Lower lobe of right lung (tissue), 2 donors: ENCODE measurements around the gene PTPN5. TPM values are rescaled to one million over a fixed set of nuclear protein-coding genes. Genes with fewer than 3 reads are reported as not detected.
A peak's percentile ranks its signal among the peaks of the same experiment; 100 is the strongest.

Experiments
- ATAC-seq, 2 donors: fragments of 200-7000 bp; cut with Tn5 transposase; one replicate each; pipeline ENCODE4 v1.9.1; 2020 to 2022; ENCODE audit warnings: mild to moderate bottlenecking in 2 of 2, moderate library complexity in 2 of 2
- DNase-seq: peaks from one replicate; pipeline ENCODE4 v3.0.0-alpha.2; 2020
- H3K27ac ChIP-seq: fragments of 200-600 bp; one replicate; pipeline ENCODE4 v1.8.0; 2022
- H3K27me3 ChIP-seq: fragments of 200-600 bp; one replicate; pipeline ENCODE4 v1.8.0; 2022; ENCODE audit warnings: low read depth
- H3K36me3 ChIP-seq: fragments of 200-600 bp; one replicate; pipeline ENCODE4 v1.8.0; 2022; ENCODE audit warnings: mild to moderate bottlenecking
- H3K4me1 ChIP-seq: fragments of 200-600 bp; one replicate; pipeline ENCODE4 v1.8.0; 2022
- H3K4me3 ChIP-seq: fragments of 200-600 bp; one replicate; pipeline ENCODE4 v1.8.0; 2022; ENCODE audit warnings: mild to moderate bottlenecking
- H3K9me3 ChIP-seq: fragments of 200-600 bp; one replicate; pipeline ENCODE4 v1.8.0; 2022
- CTCF ChIP-seq: fragments of 200-600 bp; IDR thresholded peaks from one replicate; pipeline ENCODE4 v1.8.0; 2022; ENCODE audit warnings: antibody characterized with exemption, mild to moderate bottlenecking
- intact Hi-C: fragments of 100-400 bp; cut with DNase I; formaldehyde crosslinking; loops from one replicate; pipeline ENCODE4 v1.11.0; 2022
- total RNA-seq: library from RNA; stranded (reverse); fragmentation: NEBNext Ultra II Directional; extraction: Animal tissue kit (Norgen Biotek cat#: 25700); gene quantifications from one replicate; pipeline ENCODE4 v1.2.1, GENCODE V29; 2021
- donor health status: DM: no; HTN: yes; CAD: no; lungs with severe emphysema.

The PTPN5 gene
- total RNA-seq, 1 donor from 2014 or later = 0.80 TPM

DNA sequence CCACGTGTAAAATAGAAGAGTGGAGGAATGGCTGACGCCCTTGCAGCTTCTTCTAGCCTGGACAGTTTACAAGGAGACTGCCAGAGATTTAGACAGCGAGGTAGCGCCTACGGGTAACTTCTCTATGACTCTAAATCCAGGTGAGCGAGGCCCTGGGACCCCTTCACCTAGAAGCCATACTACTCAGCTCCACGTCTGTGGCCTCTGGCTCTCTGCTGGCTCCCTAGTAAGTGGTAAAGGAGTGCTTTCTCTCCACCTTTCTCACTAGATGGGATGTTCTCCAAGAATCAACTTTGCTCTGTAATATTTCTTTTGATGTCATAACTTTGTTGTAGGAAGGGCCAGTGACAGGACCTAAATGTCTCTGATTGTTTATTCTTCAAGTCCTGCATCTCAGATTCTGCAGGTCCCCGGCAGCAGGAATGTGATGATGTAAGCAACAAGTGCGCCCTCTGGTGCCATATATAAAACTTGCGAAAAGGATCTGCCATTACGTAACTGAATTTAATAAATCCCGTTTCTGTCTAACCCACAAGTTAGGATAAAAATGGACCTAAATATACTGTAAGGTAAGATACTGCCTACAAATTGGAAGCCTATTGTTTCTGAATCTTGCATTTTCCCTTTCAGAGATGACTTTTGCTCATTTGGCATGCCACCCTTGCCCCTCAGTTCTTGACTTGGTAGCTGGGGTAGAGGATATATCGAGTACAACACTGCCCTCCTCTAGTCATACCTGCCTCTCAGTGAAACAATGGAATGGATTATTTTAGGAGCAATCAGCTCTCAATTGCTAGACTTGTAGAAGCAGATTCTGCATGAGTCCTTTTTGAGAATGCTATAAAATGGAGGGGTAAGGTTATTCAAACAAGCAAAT lies 11.0 kb upstream of the PTPN5 start:
- H3K27me3 ChIP-seq = no peaks in the 10 kb centered on the region
- H3K4me1 ChIP-seq = no peaks in the 10 kb centered on the region
- ATAC-seq (peak; percentile 70 to 72), DNase-seq (no peak)
- peak; percentile 57 for TF ChIP-seq CTCF
- intact Hi-C loops = no loop called here
- H3K27ac ChIP-seq = no peak overlapping the region
- no peak overlapping the region for H3K4me3 ChIP-seq
- H3K36me3 ChIP-seq = no peaks in the 10 kb centered on the region
- H3K9me3 ChIP-seq = no peaks in the 10 kb centered on the region

DNA sequence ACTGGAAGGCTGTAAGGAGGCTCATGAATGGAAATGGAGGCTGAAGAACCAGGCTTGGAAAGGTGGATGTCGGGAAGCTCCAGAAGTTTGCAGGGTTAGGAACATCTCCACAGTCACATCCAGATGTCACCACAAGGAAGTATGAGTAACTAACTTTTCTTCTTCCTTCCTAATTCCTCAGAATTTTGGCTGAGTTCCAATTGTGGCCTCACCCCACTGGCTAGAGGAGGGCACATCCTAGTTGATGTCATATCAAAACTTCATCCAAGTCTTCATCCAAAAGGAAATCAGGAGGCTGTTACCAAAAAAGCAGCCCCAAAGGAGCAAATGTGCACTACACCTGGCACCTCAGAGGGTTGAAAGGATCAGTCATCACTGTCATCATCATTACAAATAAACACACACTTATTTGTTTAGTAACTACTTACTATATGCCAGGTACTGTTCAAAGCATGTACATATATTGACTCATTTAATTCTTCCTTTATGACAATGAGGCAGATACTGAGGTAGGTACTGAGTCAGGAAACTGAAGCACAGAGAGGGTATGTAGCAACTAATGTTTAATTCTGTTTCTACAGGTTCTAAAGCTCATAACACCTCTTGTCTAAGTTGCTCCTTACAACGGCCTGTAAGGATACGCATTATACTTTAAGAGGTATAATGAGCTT lies 7.3 kb upstream of the PTPN5 start:
- no peak overlapping the region for H3K27ac ChIP-seq
- intact Hi-C loops = no loop called here
- no peak overlapping the region for H3K4me3 ChIP-seq
- ATAC-seq (no peak), DNase-seq (no peak)
- TF ChIP-seq CTCF = no peak
- H3K36me3 ChIP-seq = no peaks in the 10 kb centered on the region
- H3K4me1 ChIP-seq = no peaks in the 10 kb centered on the region
- H3K27me3 ChIP-seq = peaks cover 9% of the 10 kb centered on the region
- H3K9me3 ChIP-seq = no peaks in the 10 kb centered on the region

DNA sequence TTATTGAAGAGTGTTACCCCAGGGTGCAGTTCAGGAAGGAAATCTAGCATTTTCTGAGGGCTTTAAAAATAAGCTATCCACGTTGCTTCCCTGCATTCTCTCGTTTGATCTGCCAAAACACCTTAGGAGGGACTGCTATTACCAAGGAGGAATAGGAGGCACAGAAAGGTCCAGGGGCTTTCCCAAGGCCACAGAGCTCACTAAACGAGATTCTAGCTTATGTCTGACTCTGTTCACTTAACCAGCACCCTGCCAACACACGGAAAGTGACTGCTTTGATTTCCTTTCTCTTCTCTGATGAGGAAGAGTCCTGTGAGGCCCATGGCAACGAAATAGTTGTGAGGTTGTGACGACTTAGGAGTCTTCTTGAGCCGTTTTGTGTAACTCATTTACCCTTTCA lies 3.4 kb upstream of the PTPN5 start:
- ATAC-seq = no peak
- no peak for TF ChIP-seq CTCF

GRCh38 chr11:18792827-18793226 lies 1.2 kb upstream of the PTPN5 start:
- no peak overlapping the region for H3K4me3 ChIP-seq
- H3K9me3 ChIP-seq = no peaks in the 10 kb centered on the region
- DNase-seq = no peak
- H3K36me3 ChIP-seq = no peaks in the 10 kb centered on the region
- TF ChIP-seq CTCF = no peak
- intact Hi-C loops = no loop called here
- H3K27me3 ChIP-seq = peaks cover 45% of the 10 kb centered on the region
- no peak for ATAC-seq
- H3K4me1 ChIP-seq = peaks cover 6% of the 10 kb centered on the region
- no peak overlapping the region for H3K27ac ChIP-seq

More for the DNA sequence above, 3.4 kb upstream of the PTPN5 start:
- Histone ChIP-seq H3K27ac (no peak overlapping the region), H3K36me3 (no peaks in the 10 kb centered on the region), H3K4me3 (no peak overlapping the region), H3K4me1 (peaks cover 6% of the 10 kb centered on the region), H3K9me3 (no peaks in the 10 kb centered on the region), H3K27me3 (peaks cover 43% of the 10 kb centered on the region)
- intact Hi-C loops = no loop called here
- DNase-seq = no peak

DNA sequence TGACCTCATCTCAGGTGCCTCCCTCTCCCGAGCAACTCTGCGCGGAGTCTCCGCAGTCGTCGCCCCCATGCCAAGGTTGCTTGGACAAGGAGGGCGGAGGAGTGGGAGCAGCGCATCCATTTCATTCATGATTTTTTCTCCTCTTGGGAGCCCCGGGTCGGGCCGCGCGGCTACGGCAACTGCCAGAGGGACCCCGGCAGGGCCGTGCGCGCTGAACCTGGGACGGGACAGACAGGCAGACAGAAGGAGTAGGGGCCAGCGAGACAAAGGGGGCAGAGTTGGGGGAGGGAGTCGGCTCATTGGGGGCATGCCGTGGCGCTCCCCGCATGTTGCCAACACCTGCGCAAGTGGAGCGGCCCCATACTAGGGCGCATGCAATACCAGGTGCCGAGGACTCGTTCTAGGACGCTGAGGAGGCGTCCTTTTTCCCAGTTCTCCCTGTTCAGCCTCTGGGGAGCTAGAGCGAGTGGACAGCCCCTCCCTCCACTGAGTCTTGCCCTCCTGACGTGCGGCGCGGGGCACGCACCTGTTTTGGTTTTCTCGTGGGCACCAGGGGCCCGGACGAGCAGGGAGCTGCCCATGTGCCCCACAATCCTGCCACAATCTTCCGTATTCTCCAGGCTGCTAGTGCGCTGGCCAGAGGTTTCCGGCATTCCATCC lies 501 bp upstream of the PTPN5 start:
- Histone ChIP-seq H3K4me1 (peaks cover 6% of the 10 kb centered on the region), H3K4me3 (peak overlapping the region; percentile 35), H3K9me3 (no peaks in the 10 kb centered on the region), H3K36me3 (no peaks in the 10 kb centered on the region), H3K27me3 (peaks cover 45% of the 10 kb centered on the region), H3K27ac (no peak overlapping the region)
- DNase-seq = no peak
- intact Hi-C loops = no loop called here
- TF ChIP-seq CTCF = no peak
- no peak for ATAC-seq
